SK-N-SH (cell line): ENCODE data around the gene NRIP1. TPM values are rescaled to one million over a fixed set of nuclear protein-coding genes. Genes with fewer than 3 reads are reported as not detected.

Source experiments
- CTCF ChIA-PET: fragments of 300-600, 350-600 bp; formaldehyde crosslinking; extraction: SDS; loops from one replicate; lab custom pipeline; 2021; lab: Yijun Ruan, JAX
- POLR2A ChIA-PET: fragments of 350-600 bp; sonication (Branson Sonifier 250); formaldehyde crosslinking; extraction: SDS; loops from one replicate; lab custom pipeline; 2020; ENCODE audit warnings: antibody characterized with exemption, inconsistent platforms; lab: Yijun Ruan, JAX
- DNase-seq: peaks from one replicate; pipeline ENCODE4 v3.0.0; 2012
- H2AFZ ChIP-seq: fragments of 200-600 bp; sonication (generic); 2 replicates; pipeline ENCODE4 v1.8.1; 2016; ENCODE audit warnings: antibody characterized with exemption, mild to moderate bottlenecking, low read depth
- H3F3A ChIP-seq: fragments of 200-600 bp; sonication (generic); replicated peaks from 2 replicates; pipeline ENCODE3; 2016; ENCODE audit warnings: antibody characterized with exemption, mild to moderate bottlenecking; ENCODE audit not compliant: insufficient read depth
- H3K27ac ChIP-seq, 2 experiments: fragments of 200-500 bp in 1 of 2; fragments of 200-600 bp in 1 of 2; sonication (Bioruptor generic) in 1 of 2; sonication (generic), shearing (Covaris generic) in 1 of 2; 2 replicates each; pipeline versions ENCODE4 v1.5.1 to v1.6.1; 2014 to 2016; ENCODE audit warnings: low read depth in 2 of 2, inconsistent platforms in 1 of 2, low read length in 1 of 2, mild to moderate bottlenecking in 1 of 2, mixed read lengths in 1 of 2
- H3K27me3 ChIP-seq: fragments of 200-600 bp; sonication (generic), shearing (Covaris generic); 2 replicates; pipeline ENCODE4 v1.6.1; 2016; ENCODE audit warnings: mixed run types; ENCODE audit not compliant: insufficient read depth
- H3K36me3 ChIP-seq, 2 experiments: fragments of 200-500 bp in 1 of 2; fragments of 200-600 bp in 1 of 2; sonication (Bioruptor generic) in 1 of 2; sonication (generic) in 1 of 2; replicated peaks in 1 of 2; 2 replicates each; pipeline versions ENCODE3 to v1.5.1; 2014 to 2016; ENCODE audit warnings: low read length in 1 of 2, mild to moderate bottlenecking in 1 of 2; ENCODE audit not compliant: insufficient read depth in 2 of 2, control insufficient read depth in 1 of 2
- H3K4me1 ChIP-seq, 2 experiments: fragments of 200-500 bp in 1 of 2; fragments of 200-600 bp in 1 of 2; sonication (Bioruptor generic) in 1 of 2; sonication (generic), shearing (Covaris generic) in 1 of 2; 2 replicates each; pipeline versions ENCODE4 v1.5.1 to v1.6.1; 2014 to 2016; ENCODE audit warnings: low read depth in 1 of 2, low read length in 1 of 2, mixed run types in 1 of 2; ENCODE audit not compliant: insufficient read depth in 2 of 2, control insufficient read depth in 1 of 2
- H3K4me2 ChIP-seq: fragments of 200-600 bp; sonication (generic), shearing (Covaris generic); 2 replicates; pipeline ENCODE4 v1.6.1; 2017; ENCODE audit warnings: mixed run types
- H3K4me3 ChIP-seq, 2 experiments: fragments of 200-500 bp in 1 of 2; fragments of 200-600 bp in 1 of 2; sonication (Bioruptor generic) in 1 of 2; sonication (generic), shearing (Covaris generic) in 1 of 2; 2 replicates each; pipeline versions ENCODE4 v1.5.1 to v1.8.1; 2014 to 2016; ENCODE audit warnings: low read depth in 2 of 2, inconsistent platforms in 1 of 2, low read length in 1 of 2, mild to moderate bottlenecking in 1 of 2, mixed read lengths in 1 of 2, moderate library complexity in 1 of 2
- H3K79me2 ChIP-seq: fragments of 200-600 bp; sonication (generic); 2 replicates; pipeline ENCODE4 v1.8.1; 2017; ENCODE audit warnings: mild to moderate bottlenecking; ENCODE audit not compliant: insufficient read depth
- H3K9ac ChIP-seq: fragments of 200-600 bp; sonication (generic); 2 replicates; pipeline ENCODE4 v1.6.1; 2017; ENCODE audit warnings: mixed run types
- H3K9me2 ChIP-seq: fragments of 200-600 bp; sonication (generic); 2 replicates; pipeline ENCODE4 v1.6.1; 2017; ENCODE audit warnings: mixed run types
- H3K9me3 ChIP-seq: fragments of 200-600 bp; sonication (generic); 2 replicates; pipeline ENCODE4 v1.6.1; 2017; ENCODE audit warnings: mixed run types, mild to moderate bottlenecking, moderate library complexity
- H4K20me1 ChIP-seq: fragments of 200-600 bp; sonication (generic); 2 replicates; pipeline ENCODE4 v1.6.1; 2017; ENCODE audit warnings: mild to moderate bottlenecking, mixed run types; ENCODE audit not compliant: insufficient read depth
- CHD2 ChIP-seq: fragments of 150-350 bp; IDR thresholded peaks from 2 replicates; pipeline ENCODE4 v1.6.1; 2018; ENCODE audit warnings: low read length; ENCODE audit not compliant: partially characterized antibody
- EP300 ChIP-seq, 2 experiments: IDR thresholded peaks; 2 replicates each; pipeline versions ENCODE4 v1.4.0 to v1.6.1; 2012; ENCODE audit warnings: borderline replicate concordance in 1 of 2, low read depth in 1 of 2, low read length in 1 of 2
- EZH2phosphoT487 ChIP-seq: fragments of 200-600 bp; sonication (generic); IDR thresholded peaks from 2 replicates; pipeline ENCODE4 v1.6.1; 2017; ENCODE audit warnings: low read depth, mixed run types, mild to moderate bottlenecking, antibody characterized with exemption, moderate library complexity, borderline replicate concordance
- FOSL2 ChIP-seq: IDR thresholded peaks from 2 replicates; pipeline ENCODE4 v1.4.0; 2012; ENCODE audit warnings: low read depth, mild to moderate bottlenecking, moderate library complexity, borderline replicate concordance
- GABPA ChIP-seq: IDR thresholded peaks from 2 replicates; pipeline ENCODE4 v1.4.0; 2012; ENCODE audit warnings: low read depth, mild to moderate bottlenecking
- JUND ChIP-seq: IDR thresholded peaks from 2 replicates; pipeline ENCODE4 v1.4.0; 2012
- MEF2A ChIP-seq: IDR thresholded peaks from 2 replicates; pipeline ENCODE4 v1.4.0; 2012; ENCODE audit warnings: low read depth, borderline replicate concordance
- MXI1 ChIP-seq: IDR thresholded peaks from 2 replicates; pipeline ENCODE4 v1.6.1; 2012; ENCODE audit warnings: mild to moderate bottlenecking, low read depth, low read length, improper control_type of control experiment
- POLR2AphosphoS5 ChIP-seq: IDR thresholded peaks from 2 replicates; pipeline ENCODE4 v1.6.1; 2012; ENCODE audit warnings: low read depth, low read length
- REST ChIP-seq: IDR thresholded peaks from 2 replicates; pipeline ENCODE4 v1.6.1; 2012; ENCODE audit warnings: mild to moderate bottlenecking, low read depth, low read length, moderate library complexity
- RFX5 ChIP-seq: IDR thresholded peaks from 2 replicates; pipeline ENCODE4 v1.6.1; 2012; ENCODE audit warnings: mild to moderate bottlenecking, improper control_type of control experiment, low read length
- RXRA ChIP-seq: IDR thresholded peaks from 2 replicates; pipeline ENCODE4 v1.4.0; 2012; ENCODE audit warnings: low read depth, mild to moderate bottlenecking, borderline replicate concordance
- SMC3 ChIP-seq: IDR thresholded peaks from 2 replicates; pipeline ENCODE4 v1.6.1; 2012; ENCODE audit warnings: low read depth, low read length, improper control_type of control experiment
- TAF1 ChIP-seq: IDR thresholded peaks from 2 replicates; pipeline ENCODE4 v1.6.1; 2012; ENCODE audit warnings: low read depth, mild to moderate bottlenecking, low read length, moderate library complexity, borderline replicate concordance
- TCF12 ChIP-seq: IDR thresholded peaks from 2 replicates; pipeline ENCODE4 v1.4.0; 2012
- TEAD4 ChIP-seq: IDR thresholded peaks from 2 replicates; pipeline ENCODE4 v1.4.0; 2012; ENCODE audit warnings: mild to moderate bottlenecking, borderline replicate concordance; ENCODE audit not compliant: insufficient read depth
- USF2 ChIP-seq: fragments of 150-350 bp; IDR thresholded peaks from 2 replicates; pipeline ENCODE4 v1.6.1; 2017; ENCODE audit warnings: antibody characterized with exemption, low read length, low read depth, borderline replicate concordance
- YY1 ChIP-seq: IDR thresholded peaks from 2 replicates; pipeline ENCODE4 v1.4.0; 2012; ENCODE audit warnings: low read depth, mild to moderate bottlenecking
- WGBS: methylation state at CpG from one replicate; pipeline ENCODE4 v1.1.6; 2017; ENCODE audit warnings: low lambda C conversion rate; 5-methylcytosine and 5-hydroxymethylcytosine counted together
- polyA plus RNA-seq, 3 experiments: library from polyadenylated mRNA; depleted of rRNA; stranded (reverse); fragments of >200 nt; gene quantifications; 2 replicates each; pipeline ENCODE4 v1.2.3, GENCODE V29; 2012
- TF ChIP-seq, protein P1 (sequence below): IDR thresholded peaks from 2 replicates; pipeline ENCODE4 v1.4.0; 2012; ENCODE audit warnings: low read depth, borderline replicate concordance
- TF ChIP-seq, protein P2 (sequence below): IDR thresholded peaks from 2 replicates; pipeline ENCODE4; 2012

NRIP1 gene
- polyA plus RNA-seq, 1 of the 3 experiments (the other 2 are of a cell fraction) = 0.02 TPM

- Histone ChIP-seq H3F3A (no peaks in the 10 kb centered on the region), H2AFZ (no peak overlapping the region), H3K9me3 (no peaks in the 10 kb centered on the region), H3K9me2 (no peaks in the 10 kb centered on the region), H3K27ac (no peak overlapping the region), H3K36me3 (no peaks in the 10 kb centered on the region), H3K4me2 (no peak overlapping the region), H3K79me2 (no peaks in the 10 kb centered on the region), H3K27me3 (0 out of 2 replicates have a peak, but pooled peaks cover 5% of the 10 kb centered on the region), H3K4me1 (no peaks in the 10 kb centered on the region), H4K20me1 (no peaks in the 10 kb centered on the region), H3K9ac (no peak overlapping the region), H3K4me3 (no peak overlapping the region)
- WGBS = 21% methylated on average over 6 of the region's 6 CpGs
- TF ChIP-seq RFX5 = no peak
- TF ChIP-seq, protein P1, sequence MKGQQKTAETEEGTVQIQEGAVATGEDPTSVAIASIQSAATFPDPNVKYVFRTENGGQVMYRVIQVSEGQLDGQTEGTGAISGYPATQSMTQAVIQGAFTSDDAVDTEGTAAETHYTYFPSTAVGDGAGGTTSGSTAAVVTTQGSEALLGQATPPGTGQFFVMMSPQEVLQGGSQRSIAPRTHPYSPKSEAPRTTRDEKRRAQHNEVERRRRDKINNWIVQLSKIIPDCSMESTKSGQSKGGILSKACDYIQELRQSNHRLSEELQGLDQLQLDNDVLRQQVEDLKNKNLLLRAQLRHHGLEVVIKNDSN = no peak
- no peak for TF ChIP-seq MEF2A
- no peak for TF ChIP-seq POLR2AphosphoS5
- no peak for TF ChIP-seq FOSL2
- no peak for TF ChIP-seq RXRA
- no peak for TF ChIP-seq TEAD4
- TF ChIP-seq EZH2phosphoT487 = no peak
- no peak for TF ChIP-seq EP300 (IDR thresholded peaks at IDR 0.05; ENCODE audit: borderline replicate concordance in 1 of 2, low read depth in 1 of 2, low read length in 1 of 2)
- TF ChIP-seq SMC3 = no peak
- no peak for TF ChIP-seq TAF1
- TF ChIP-seq REST = no peak
- no peak for TF ChIP-seq JUND
- TF ChIP-seq TCF12 = no peak
- TF ChIP-seq CHD2 = no peak
- TF ChIP-seq GABPA = no peak
- TF ChIP-seq MXI1 = no peak
- TF ChIP-seq, protein P2, sequence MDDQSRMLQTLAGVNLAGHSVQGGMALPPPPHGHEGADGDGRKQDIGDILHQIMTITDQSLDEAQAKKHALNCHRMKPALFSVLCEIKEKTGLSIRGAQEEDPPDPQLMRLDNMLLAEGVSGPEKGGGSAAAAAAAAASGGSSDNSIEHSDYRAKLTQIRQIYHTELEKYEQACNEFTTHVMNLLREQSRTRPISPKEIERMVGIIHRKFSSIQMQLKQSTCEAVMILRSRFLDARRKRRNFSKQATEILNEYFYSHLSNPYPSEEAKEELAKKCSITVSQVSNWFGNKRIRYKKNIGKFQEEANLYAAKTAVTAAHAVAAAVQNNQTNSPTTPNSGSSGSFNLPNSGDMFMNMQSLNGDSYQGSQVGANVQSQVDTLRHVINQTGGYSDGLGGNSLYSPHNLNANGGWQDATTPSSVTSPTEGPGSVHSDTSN = no peak
- no peak for TF ChIP-seq YY1
- no peak for TF ChIP-seq USF2
- DNase-seq = no peak
- POLR2A ChIA-PET = no interaction called here
- CTCF ChIA-PET = no interaction called here
Observed at GRCh38 chr21:14975136-14975919, 89.5 kb downstream of the NRIP1 start.
